ENCODE measurements around the gene EFCC1.

DNA sequence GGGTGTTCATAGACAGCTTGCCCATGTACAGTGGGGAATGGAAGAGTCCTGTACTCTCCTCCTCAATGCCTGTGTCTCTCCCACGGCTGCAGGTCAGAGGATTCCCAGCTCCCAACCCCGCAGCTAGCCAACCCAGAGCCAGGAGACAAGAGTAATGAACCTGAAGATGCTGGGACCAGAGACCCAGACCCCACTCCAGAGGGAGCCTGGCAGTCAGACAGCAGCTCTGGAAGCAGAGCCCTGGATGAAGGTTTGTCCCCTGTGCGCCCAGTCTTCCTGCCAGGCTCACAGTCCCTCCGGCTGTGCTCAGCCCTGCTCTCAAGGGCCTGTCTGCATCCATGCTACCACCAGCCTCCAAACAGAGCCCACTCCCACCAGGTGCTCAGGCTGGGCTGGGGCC is 29.5 kb downstream of the EFCC1 start:
- TF ChIP-seq, protein P1, sequence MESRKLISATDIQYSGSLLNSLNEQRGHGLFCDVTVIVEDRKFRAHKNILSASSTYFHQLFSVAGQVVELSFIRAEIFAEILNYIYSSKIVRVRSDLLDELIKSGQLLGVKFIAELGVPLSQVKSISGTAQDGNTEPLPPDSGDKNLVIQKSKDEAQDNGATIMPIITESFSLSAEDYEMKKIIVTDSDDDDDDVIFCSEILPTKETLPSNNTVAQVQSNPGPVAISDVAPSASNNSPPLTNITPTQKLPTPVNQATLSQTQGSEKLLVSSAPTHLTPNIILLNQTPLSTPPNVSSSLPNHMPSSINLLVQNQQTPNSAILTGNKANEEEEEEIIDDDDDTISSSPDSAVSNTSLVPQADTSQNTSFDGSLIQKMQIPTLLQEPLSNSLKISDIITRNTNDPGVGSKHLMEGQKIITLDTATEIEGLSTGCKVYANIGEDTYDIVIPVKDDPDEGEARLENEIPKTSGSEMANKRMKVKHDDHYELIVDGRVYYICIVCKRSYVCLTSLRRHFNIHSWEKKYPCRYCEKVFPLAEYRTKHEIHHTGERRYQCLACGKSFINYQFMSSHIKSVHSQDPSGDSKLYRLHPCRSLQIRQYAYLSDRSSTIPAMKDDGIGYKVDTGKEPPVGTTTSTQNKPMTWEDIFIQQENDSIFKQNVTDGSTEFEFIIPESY (IDR thresholded peaks at IDR 0.05; ENCODE audit: extremely low read depth, insufficient replicate concordance, low read length): no peak
- TF ChIP-seq EZH2phosphoT487 (IDR thresholded peaks at IDR 0.05; ENCODE audit: borderline replicate concordance) (no peak), CTCF (IDR thresholded peaks at IDR 0.05 in 2 of 3, conservative IDR thresholded peaks at IDR 0.05 in 1 of 3; ENCODE audit: borderline replicate concordance in 1 of 3, insufficient read depth in 1 of 3, low read depth in 2 of 3, low read length in 2 of 3) (no peak), POLR2A (IDR thresholded peaks at IDR 0.05; ENCODE audit: borderline replicate concordance, extremely low read depth, insufficient read depth, insufficient read length) (no peak), POLR2AphosphoS5 (IDR thresholded peaks at IDR 0.05; ENCODE audit: low read depth, low read length) (no peak), JUND (IDR thresholded peaks at IDR 0.05) (no peak), REST (IDR thresholded peaks at IDR 0.05; ENCODE audit: low read depth) (no peak), EZH2 (IDR thresholded peaks at IDR 0.05) (no peak), FOSL1 (IDR thresholded peaks at IDR 0.05; ENCODE audit: low read depth) (no peak), RAD21 (IDR thresholded peaks at IDR 0.05; ENCODE audit: low read depth) (no peak), SIN3A (IDR thresholded peaks at IDR 0.05; ENCODE audit: low read depth) (no peak), SP1 (IDR thresholded peaks at IDR 0.05; ENCODE audit: low read depth) (no peak), CBX3 (IDR thresholded peaks at IDR 0.05; ENCODE audit: low read depth) (no peak)
